Measurements from ENCODE around the gene USP6. TPM values are rescaled to one million over a fixed set of nuclear protein-coding genes. Genes with fewer than 3 reads are reported as not detected.
"Not testable (repeated sequence)": the region's sequence is repeated elsewhere in the genome, so short reads cannot be mapped to it uniquely, and the experiment has no call there.

Gene USP6
- total RNA-seq, 1 donor from 2014 or later: 0.92 TPM

GRCh38 chr17:5191541-5192417 lies 75.9 kb downstream of the USP6 start, which contains the start of gene ZNF594:
Gene ZNF594 (minus strand): TSS chr17:5191868. CDS start chr17:5184256, 7,612 bp downstream.
- peak; percentile 98 for DNase-seq

- DNase-seq: no peak
These were observed 78.5 kb downstream of the USP6 start for GRCh38 chr17:5194346-5194745.

GRCh38 chr17:5198472-5198871 lies 82.6 kb downstream of the USP6 start:
- DNase-seq: no peak

- no peak for DNase-seq
These were observed 84.5 kb downstream of the USP6 start for GRCh38 chr17:5200360-5200759.

- DNase-seq: no peak
These were observed 85.2 kb downstream of the USP6 start for GRCh38 chr17:5201011-5201410.

GRCh38 chr17:5203178-5203907 lies 87.5 kb downstream of the USP6 start:
- no peak for DNase-seq

- DNase-seq: no peak
These were observed 88.1 kb downstream of the USP6 start for GRCh38 chr17:5203908-5204294.

GRCh38 chr17:5209396-5209795 lies 93.6 kb downstream of the USP6 start:
- DNase-seq: no peak

- DNase-seq: no peak
These were observed 94.3 kb downstream of the USP6 start for GRCh38 chr17:5210091-5210490.

- no peak for DNase-seq
These were observed 94.9 kb downstream of the USP6 start for GRCh38 chr17:5210614-5211252.

GRCh38 chr17:5211458-5211857 lies 95.6 kb downstream of the USP6 start:
- no peak for DNase-seq

- DNase-seq: not testable (repeated sequence)
These were observed 101.7 kb downstream of the USP6 start for GRCh38 chr17:5217562-5217961.

- DNase-seq: no peak
These were observed 103.7 kb downstream of the USP6 start for GRCh38 chr17:5219536-5219935.

GRCh38 chr17:5220074-5220473 lies 104.2 kb downstream of the USP6 start:
- DNase-seq: no peak

GRCh38 chr17:5221912-5222311 lies 106.1 kb downstream of the USP6 start:
- not testable (repeated sequence) for DNase-seq

Small RNA genes lying within 50 kb of the gene (small RNA-seq; reads per million reads assigned to genes)
- gene AC012146.4 (ENCODE audit: low replicate concordance): not detected

Other genes with a start within 250 kb of the USP6 start
- gene C17orf107, start 216.5 kb upstream of the USP6 start, total RNA-seq: 5.1 TPM
- gene CHRNE, start 212.9 kb upstream of the USP6 start, total RNA-seq: 3.8 TPM
- not detected for gene GP1BA, start 183.8 kb upstream of the USP6 start, total RNA-seq
- gene SLC25A11, start 176.0 kb upstream of the USP6 start, total RNA-seq: 94.6 TPM
- gene RNF167, start 175.8 kb upstream of the USP6 start, total RNA-seq: 20.3 TPM
- gene PFN1, start 167.5 kb upstream of the USP6 start, total RNA-seq: 168 TPM
- gene ENO3, start 164.9 kb upstream of the USP6 start, total RNA-seq: 4,089 TPM
- gene SPAG7, start 148.2 kb upstream of the USP6 start, total RNA-seq: 68.2 TPM
- 8.0 TPM for gene CAMTA2, start 128.4 kb upstream of the USP6 start, total RNA-seq
- gene INCA1, start 118.5 kb upstream of the USP6 start, total RNA-seq: 0.62 TPM
- 97.3 TPM for gene KIF1C, start 118.1 kb upstream of the USP6 start, total RNA-seq
- not detected for gene SLC52A1, start 80.6 kb upstream of the USP6 start, total RNA-seq
- gene ZFP3, start 37.6 kb upstream of the USP6 start, total RNA-seq: 9.5 TPM
- gene ZNF232, start 4.2 kb upstream of the USP6 start, total RNA-seq: 8.4 TPM
- gene ZNF594, start 75.8 kb downstream of the USP6 start, total RNA-seq: 27.7 TPM
- not detected for gene SCIMP, start 118.8 kb downstream of the USP6 start, total RNA-seq
- gene RABEP1, start 166.3 kb downstream of the USP6 start, total RNA-seq: 71.2 TPM

Data from tongue (tissue), 3 donors.